GM13976 (cell line): ENCODE data around the gene TRHDE.

Experiments used
- DNase-seq: peaks from one replicate; pipeline ENCODE4 v3.0.0; 2012; ENCODE audit warnings: low spot score
- CTCF ChIP-seq: IDR thresholded peaks from 2 replicates; pipeline ENCODE4 v1.5.1; 2012; ENCODE audit warnings: borderline replicate concordance, mild to moderate bottlenecking; ENCODE audit not compliant: insufficient read depth; ENCODE audit errors: extremely low read depth, missing control alignments, control extremely low read depth
- in situ Hi-C: fragments of 300-500 bp; cut with MboI; formaldehyde crosslinking; loops from one replicate; pipeline ENCODE4 v1.12.0; 2022; ENCODE audit warnings: low sequenced_read_pairs, mixed read lengths, inconsistent platforms; ENCODE audit not compliant: unreplicated experiment

Gene TRHDE

GRCh38 chr12:72390146-72390545 lies 118.0 kb downstream of the TRHDE start:
- TF ChIP-seq CTCF = no peak
- in situ Hi-C loops = no loop called here
- DNase-seq = no peak

GRCh38 chr12:72406111-72406510 lies 133.9 kb downstream of the TRHDE start:
- DNase-seq = no peak
- no peak for TF ChIP-seq CTCF
- in situ Hi-C loops = no loop called here

GRCh38 chr12:72432037-72432604 lies 160.0 kb downstream of the TRHDE start:
- in situ Hi-C loops = no loop called here
- DNase-seq = no peak
- TF ChIP-seq CTCF = no peak

- no peak for TF ChIP-seq CTCF
- DNase-seq = no peak
- in situ Hi-C loops = no loop called here
Observed at GRCh38 chr12:72433298-72433697, 161.1 kb downstream of the TRHDE start.

- TF ChIP-seq CTCF = no peak
- DNase-seq = no peak
- in situ Hi-C loops = no loop called here
Observed at GRCh38 chr12:72434999-72435398, 162.8 kb downstream of the TRHDE start.

GRCh38 chr12:72442217-72442616 lies 170.0 kb downstream of the TRHDE start:
- TF ChIP-seq CTCF = no peak
- in situ Hi-C loops = no loop called here
- DNase-seq = no peak
